ENCODE measurements around the gene CPE. TPM values are rescaled to one million over a fixed set of nuclear protein-coding genes. Genes with fewer than 3 reads are reported as not detected.

CPE gene
- polyA plus RNA-seq, 1 experiment: 0.44 TPM

GRCh38 chr4:165439344-165439743 lies 60.5 kb downstream of the CPE start:
- H3K36me3 ChIP-seq (ENCODE audit: control insufficient read depth, insufficient read depth, low read length): no peaks in the 10 kb centered on the region
- TF ChIP-seq, protein P1, sequence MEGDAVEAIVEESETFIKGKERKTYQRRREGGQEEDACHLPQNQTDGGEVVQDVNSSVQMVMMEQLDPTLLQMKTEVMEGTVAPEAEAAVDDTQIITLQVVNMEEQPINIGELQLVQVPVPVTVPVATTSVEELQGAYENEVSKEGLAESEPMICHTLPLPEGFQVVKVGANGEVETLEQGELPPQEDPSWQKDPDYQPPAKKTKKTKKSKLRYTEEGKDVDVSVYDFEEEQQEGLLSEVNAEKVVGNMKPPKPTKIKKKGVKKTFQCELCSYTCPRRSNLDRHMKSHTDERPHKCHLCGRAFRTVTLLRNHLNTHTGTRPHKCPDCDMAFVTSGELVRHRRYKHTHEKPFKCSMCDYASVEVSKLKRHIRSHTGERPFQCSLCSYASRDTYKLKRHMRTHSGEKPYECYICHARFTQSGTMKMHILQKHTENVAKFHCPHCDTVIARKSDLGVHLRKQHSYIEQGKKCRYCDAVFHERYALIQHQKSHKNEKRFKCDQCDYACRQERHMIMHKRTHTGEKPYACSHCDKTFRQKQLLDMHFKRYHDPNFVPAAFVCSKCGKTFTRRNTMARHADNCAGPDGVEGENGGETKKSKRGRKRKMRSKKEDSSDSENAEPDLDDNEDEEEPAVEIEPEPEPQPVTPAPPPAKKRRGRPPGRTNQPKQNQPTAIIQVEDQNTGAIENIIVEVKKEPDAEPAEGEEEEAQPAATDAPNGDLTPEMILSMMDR (IDR thresholded peaks at IDR 0.05; ENCODE audit: insufficient read depth, low read depth, low read length): no peak
- no peak overlapping the region for H3K4me3 ChIP-seq (ENCODE audit: low read depth, low read length)
- ChIA-PET CTCF (no interaction called here), POLR2A (no interaction called here)
- H3K27me3 ChIP-seq (ENCODE audit: control insufficient read depth, insufficient read depth, low read length): no peaks in the 10 kb centered on the region
- DNase-seq (ENCODE audit: low read depth): no peak

DNA sequence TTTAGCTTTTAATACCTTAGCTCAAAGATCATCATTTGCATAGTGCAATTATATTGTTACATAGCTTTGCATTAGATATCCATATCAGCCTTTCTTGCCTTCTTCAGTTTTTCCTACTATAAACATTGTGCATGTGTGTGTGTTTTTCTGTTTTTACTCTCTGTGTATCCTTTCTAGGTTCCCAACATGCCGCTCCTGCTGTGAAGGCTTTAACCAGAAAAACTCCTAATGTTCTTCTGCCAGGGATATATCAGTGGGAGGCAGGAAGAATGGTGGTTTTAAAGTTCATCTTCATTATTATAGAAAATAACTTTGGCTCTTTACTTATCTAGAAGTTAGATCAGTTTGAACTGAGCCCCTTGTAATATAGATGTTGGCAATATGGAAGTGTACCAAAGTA lies 61.2 kb downstream of the CPE start:
- CTCF ChIA-PET: no interaction called here

GRCh38 chr4:165440415-165441158 lies 61.8 kb downstream of the CPE start:
- TF ChIP-seq, protein P1 (IDR thresholded peaks at IDR 0.05; ENCODE audit: insufficient read depth, low read depth, low read length): no peak
- Histone ChIP-seq H3K4me3 (ENCODE audit: low read depth, low read length) (no peak overlapping the region), H3K36me3 (ENCODE audit: control insufficient read depth, insufficient read depth, low read length) (no peaks in the 10 kb centered on the region), H3K27me3 (ENCODE audit: control insufficient read depth, insufficient read depth, low read length) (no peaks in the 10 kb centered on the region)
- ChIA-PET CTCF (no interaction called here), POLR2A (no interaction called here)
- no peak for DNase-seq (ENCODE audit: low read depth)

More for the DNA sequence above, 61.2 kb downstream of the CPE start:
- Histone ChIP-seq H3K27me3 (ENCODE audit: control insufficient read depth, insufficient read depth, low read length) (no peaks in the 10 kb centered on the region), H3K36me3 (ENCODE audit: control insufficient read depth, insufficient read depth, low read length) (no peaks in the 10 kb centered on the region), H3K4me3 (ENCODE audit: low read depth, low read length) (no peak overlapping the region)
- no peak for DNase-seq (ENCODE audit: low read depth)
- POLR2A ChIA-PET: no interaction called here
- TF ChIP-seq, protein P1 (IDR thresholded peaks at IDR 0.05; ENCODE audit: insufficient read depth, low read depth, low read length): no peak

DNA sequence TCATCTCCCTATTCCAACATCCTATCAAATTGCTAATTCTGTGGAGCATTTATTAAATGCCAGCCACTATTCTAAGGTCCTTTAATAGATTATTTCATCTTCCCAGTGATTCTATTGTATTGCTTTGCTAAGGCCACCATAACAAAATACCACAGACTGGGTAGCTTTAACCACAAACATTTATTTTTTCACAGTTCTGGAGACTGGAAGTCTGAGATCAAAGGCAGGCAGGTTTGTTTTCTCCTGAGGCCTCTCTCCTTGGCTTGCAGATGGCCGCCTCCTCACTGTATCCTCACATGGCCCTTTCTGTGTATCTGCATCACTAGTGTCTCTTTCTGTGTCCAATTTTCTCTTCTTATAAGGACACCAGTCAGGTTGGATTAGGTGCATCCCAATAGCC lies 64.5 kb downstream of the CPE start:
- ChIA-PET POLR2A (no interaction called here), CTCF (no interaction called here)
- Histone ChIP-seq H3K27me3 (ENCODE audit: control insufficient read depth, insufficient read depth, low read length) (no peaks in the 10 kb centered on the region), H3K36me3 (ENCODE audit: control insufficient read depth, insufficient read depth, low read length) (no peaks in the 10 kb centered on the region), H3K4me3 (ENCODE audit: low read depth, low read length) (no peak overlapping the region)
- DNase-seq (ENCODE audit: low read depth): no peak
- TF ChIP-seq, protein P1 (IDR thresholded peaks at IDR 0.05; ENCODE audit: insufficient read depth, low read depth, low read length): no peak

DNA sequence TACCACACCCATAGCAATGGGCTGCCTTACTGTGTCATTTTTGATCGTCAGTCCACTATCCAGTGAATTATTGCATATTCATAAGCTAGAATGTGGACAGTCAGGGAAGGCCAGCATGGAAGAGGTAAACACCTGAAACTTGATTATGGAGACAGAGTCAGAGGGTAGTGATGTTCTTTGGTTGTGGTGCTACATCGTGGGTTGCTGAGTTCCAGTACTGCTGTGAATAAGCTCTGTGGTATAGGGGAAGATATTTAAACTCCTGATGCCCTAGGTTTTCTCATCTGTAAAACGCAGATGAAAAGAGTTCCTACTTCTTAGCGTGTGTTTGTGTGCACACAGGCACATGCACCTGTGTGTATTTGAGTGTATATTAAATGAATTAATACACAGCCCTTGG lies 69.9 kb downstream of the CPE start:
- CTCF ChIA-PET: no interaction called here
- no peak for DNase-seq (ENCODE audit: low read depth)
- Histone ChIP-seq H3K4me3 (ENCODE audit: low read depth, low read length) (no peak overlapping the region), H3K36me3 (ENCODE audit: control insufficient read depth, insufficient read depth, low read length) (no peaks in the 10 kb centered on the region), H3K27me3 (ENCODE audit: control insufficient read depth, insufficient read depth, low read length) (no peaks in the 10 kb centered on the region)
- POLR2A ChIA-PET: no interaction called here
- TF ChIP-seq, protein P1 (IDR thresholded peaks at IDR 0.05; ENCODE audit: insufficient read depth, low read depth, low read length): no peak

Measured in BJ (cell line).